Stomach smooth muscle (tissue), 2 donors: ENCODE data around the gene ANKRD9.

Experiments
- H3K27ac ChIP-seq: one replicate; pipeline ENCODE4 v1.7.0; 2013; ENCODE audit warnings: mild to moderate bottlenecking, low read length, inconsistent platforms
- H3K27me3 ChIP-seq, 2 donors: one replicate each; pipeline ENCODE4 v1.7.0; 2013; ENCODE audit warnings: low read length in 2 of 2; ENCODE audit not compliant: insufficient read depth in 2 of 2, control insufficient read depth in 1 of 2
- H3K36me3 ChIP-seq, 2 donors: one replicate each; pipeline ENCODE4 v1.7.0; 2013; ENCODE audit warnings: low read length in 2 of 2; ENCODE audit not compliant: control insufficient read depth in 2 of 2, insufficient read depth in 2 of 2
- H3K4me1 ChIP-seq: one replicate; pipeline ENCODE4 v1.7.0; 2013; ENCODE audit warnings: low read length; ENCODE audit not compliant: control insufficient read depth, insufficient read depth
- H3K4me3 ChIP-seq, 2 donors: one replicate each; pipeline ENCODE4 v1.7.0; 2013; ENCODE audit warnings: low read length in 2 of 2
- H3K9ac ChIP-seq, 2 donors: one replicate each; pipeline ENCODE4 v1.7.0; 2013; ENCODE audit warnings: low read length in 2 of 2, mild to moderate bottlenecking in 1 of 2
- H3K9me3 ChIP-seq, 2 donors: one replicate each; pipeline ENCODE4 v1.7.0; 2013; ENCODE audit warnings: low read length in 2 of 2; ENCODE audit not compliant: control insufficient read depth in 2 of 2
- donor health status: healthy.
- donor health status: Pancreatic carcinoma.

ANKRD9 gene

DNA sequence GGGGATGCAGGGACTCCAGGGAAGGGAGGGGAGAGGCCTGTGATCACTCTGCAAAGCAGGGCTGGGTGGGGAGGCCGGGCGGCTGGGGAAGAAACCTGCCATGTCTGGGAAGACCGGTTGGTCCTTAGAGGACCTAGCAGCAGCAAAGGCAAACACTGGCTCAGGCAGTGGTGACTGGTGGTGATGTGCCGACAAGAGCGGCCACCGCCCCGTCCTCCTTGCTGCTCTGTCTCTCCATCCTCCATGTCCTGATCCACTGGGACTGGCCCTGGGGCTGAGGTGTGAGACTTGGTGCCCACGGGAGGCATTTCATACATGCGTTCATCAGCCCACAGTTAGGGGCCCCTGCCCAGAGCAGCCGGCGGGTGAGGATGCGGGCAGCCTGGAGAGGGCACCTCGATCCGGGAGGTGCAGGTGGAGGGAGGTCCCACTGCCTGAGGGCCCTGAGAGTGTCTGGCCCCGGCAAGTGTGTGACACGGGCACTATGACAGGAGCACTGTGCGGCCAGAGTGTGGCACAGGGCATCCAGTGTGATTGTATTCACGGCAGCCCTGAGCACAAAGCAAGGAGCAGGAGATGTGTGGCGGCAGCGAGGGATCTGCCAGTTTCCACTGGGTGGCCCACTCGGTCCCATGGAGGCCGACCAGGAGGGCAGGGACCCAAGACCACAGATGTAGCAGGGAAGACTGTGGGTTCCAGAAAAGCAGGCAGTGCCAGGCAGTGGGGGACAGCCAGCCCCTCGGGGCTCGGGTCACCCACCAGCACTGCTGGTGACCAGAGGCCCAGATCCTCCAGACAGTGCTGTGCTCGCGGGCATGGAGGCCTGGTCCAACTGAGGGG lies 13.9 kb downstream of the ANKRD9 start:
- Histone ChIP-seq H3K27me3 (no peaks in the 10 kb centered on the region), H3K4me3 (no peak overlapping the region), H3K9me3 (no peaks in the 10 kb centered on the region), H3K27ac (no peak overlapping the region), H3K36me3 (peaks cover 14 to 19% of the 10 kb centered on the region in 2 donors), H3K4me1 (peaks cover 6% of the 10 kb centered on the region), H3K9ac (no peak overlapping the region)

DNA sequence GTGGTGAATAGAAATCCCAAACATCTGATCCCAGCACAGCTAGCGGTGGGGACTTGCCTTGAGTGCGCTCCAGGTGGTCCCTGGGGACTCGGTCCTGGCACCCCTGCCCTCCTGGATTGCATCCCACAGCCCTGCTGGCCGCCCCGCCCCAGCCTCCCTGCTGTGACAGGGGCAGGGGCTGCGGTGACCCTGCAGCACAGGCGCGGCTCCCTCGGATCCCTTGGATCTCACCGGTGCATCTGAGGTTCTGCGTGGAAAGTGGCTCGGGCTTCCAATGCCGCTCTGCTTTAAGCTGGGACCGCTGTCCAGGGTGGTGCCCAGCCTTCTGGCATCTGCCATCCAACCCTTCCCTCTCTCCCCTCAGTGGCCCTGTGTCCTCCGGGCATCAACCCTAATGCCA lies 16.0 kb downstream of the ANKRD9 start:
- peaks cover 9 to 14% of the 10 kb centered on the region in 2 donors for H3K36me3 ChIP-seq
- H3K9me3 ChIP-seq = no peaks in the 10 kb centered on the region
- H3K27me3 ChIP-seq = no peaks in the 10 kb centered on the region
- H3K4me3 ChIP-seq = no peak overlapping the region
- no peaks in the 10 kb centered on the region for H3K4me1 ChIP-seq
- H3K27ac ChIP-seq = no peak overlapping the region
- H3K9ac ChIP-seq = no peak overlapping the region

GRCh38 chr14:102493096-102493495 lies 16.5 kb downstream of the ANKRD9 start:
- no peak overlapping the region for H3K27ac ChIP-seq
- H3K36me3 ChIP-seq = peaks cover 4 to 9% of the 10 kb centered on the region in 2 donors
- no peaks in the 10 kb centered on the region for H3K27me3 ChIP-seq
- H3K9me3 ChIP-seq = no peaks in the 10 kb centered on the region
- H3K4me3 ChIP-seq = no peak overlapping the region
- H3K4me1 ChIP-seq = no peaks in the 10 kb centered on the region
- no peak overlapping the region for H3K9ac ChIP-seq

DNA sequence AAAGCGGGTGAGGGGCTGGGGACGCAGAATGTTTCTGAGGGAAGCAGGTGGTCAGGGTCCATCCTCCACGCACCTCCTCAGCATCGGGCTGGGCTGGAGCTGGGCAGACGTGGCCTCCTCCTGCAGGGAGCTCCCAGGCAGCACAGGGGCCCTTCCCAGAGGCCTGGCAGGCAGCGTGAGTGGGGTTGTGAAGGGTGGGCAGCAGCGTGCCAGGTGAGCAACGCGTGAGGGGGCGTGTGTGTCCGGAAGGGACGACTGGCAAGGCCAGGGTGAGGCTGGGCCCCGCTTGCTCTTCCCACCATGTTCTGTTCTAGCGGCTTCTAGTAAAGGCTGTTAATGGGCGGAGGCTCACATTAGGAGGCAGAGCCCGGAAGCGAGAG lies 17.1 kb downstream of the ANKRD9 start:
- Histone ChIP-seq H3K36me3 (peaks cover 0 to 6% of the 10 kb centered on the region in 2 donors), H3K27ac (no peak overlapping the region), H3K9me3 (no peaks in the 10 kb centered on the region), H3K9ac (no peak overlapping the region), H3K4me3 (no peak overlapping the region), H3K4me1 (no peaks in the 10 kb centered on the region), H3K27me3 (no peaks in the 10 kb centered on the region)

- Histone ChIP-seq H3K36me3 (peaks cover 0 to 5% of the 10 kb centered on the region in 2 donors), H3K9me3 (no peaks in the 10 kb centered on the region), H3K27ac (no peak overlapping the region), H3K4me1 (no peaks in the 10 kb centered on the region), H3K9ac (no peak overlapping the region), H3K27me3 (no peaks in the 10 kb centered on the region), H3K4me3 (no peak overlapping the region)
Observed at GRCh38 chr14:102491786-102492530, 17.6 kb downstream of the ANKRD9 start.

DNA sequence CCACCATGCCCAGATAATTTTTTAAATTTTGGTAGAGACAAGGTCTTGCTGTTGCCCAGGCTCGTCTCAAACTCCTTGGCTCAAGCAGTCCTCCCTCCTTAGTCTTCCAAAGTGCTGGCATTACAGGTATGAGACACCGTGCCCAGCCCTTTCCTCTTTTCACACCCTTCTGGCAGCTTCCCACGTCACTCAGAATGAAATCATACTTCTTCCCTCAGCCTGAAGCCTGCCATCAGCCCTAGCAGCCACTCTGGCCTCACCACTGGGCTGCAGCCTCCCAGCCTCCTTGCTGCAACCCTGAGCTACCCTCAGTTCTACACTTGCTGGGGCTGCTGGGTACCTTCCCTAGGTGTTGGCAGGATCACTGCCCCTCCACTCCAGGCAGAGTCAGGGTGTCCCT lies 18.2 kb downstream of the ANKRD9 start:
- H3K9ac ChIP-seq = no peak overlapping the region
- peaks cover 0 to 5% of the 10 kb centered on the region in 2 donors for H3K36me3 ChIP-seq
- H3K27me3 ChIP-seq = no peaks in the 10 kb centered on the region
- H3K27ac ChIP-seq = no peak overlapping the region
- H3K4me1 ChIP-seq = no peaks in the 10 kb centered on the region
- H3K9me3 ChIP-seq = no peaks in the 10 kb centered on the region
- H3K4me3 ChIP-seq = no peak overlapping the region

GRCh38 chr14:102490456-102490855 lies 19.1 kb downstream of the ANKRD9 start:
- Histone ChIP-seq H3K4me3 (no peak overlapping the region), H3K9me3 (no peaks in the 10 kb centered on the region), H3K4me1 (no peaks in the 10 kb centered on the region), H3K27me3 (no peaks in the 10 kb centered on the region), H3K36me3 (peaks cover 0 to 3% of the 10 kb centered on the region in 2 donors), H3K9ac (no peak overlapping the region), H3K27ac (no peak overlapping the region)

- no peaks in the 10 kb centered on the region for H3K9me3 ChIP-seq
- no peak overlapping the region for H3K4me3 ChIP-seq
- H3K36me3 ChIP-seq = peaks cover 0 to 6% of the 10 kb centered on the region in 2 donors
- no peaks in the 10 kb centered on the region for H3K4me1 ChIP-seq
- no peak overlapping the region for H3K9ac ChIP-seq
- H3K27ac ChIP-seq = no peak overlapping the region
- no peaks in the 10 kb centered on the region for H3K27me3 ChIP-seq
Observed at GRCh38 chr14:102487204-102487577, 22.4 kb downstream of the ANKRD9 start.

DNA sequence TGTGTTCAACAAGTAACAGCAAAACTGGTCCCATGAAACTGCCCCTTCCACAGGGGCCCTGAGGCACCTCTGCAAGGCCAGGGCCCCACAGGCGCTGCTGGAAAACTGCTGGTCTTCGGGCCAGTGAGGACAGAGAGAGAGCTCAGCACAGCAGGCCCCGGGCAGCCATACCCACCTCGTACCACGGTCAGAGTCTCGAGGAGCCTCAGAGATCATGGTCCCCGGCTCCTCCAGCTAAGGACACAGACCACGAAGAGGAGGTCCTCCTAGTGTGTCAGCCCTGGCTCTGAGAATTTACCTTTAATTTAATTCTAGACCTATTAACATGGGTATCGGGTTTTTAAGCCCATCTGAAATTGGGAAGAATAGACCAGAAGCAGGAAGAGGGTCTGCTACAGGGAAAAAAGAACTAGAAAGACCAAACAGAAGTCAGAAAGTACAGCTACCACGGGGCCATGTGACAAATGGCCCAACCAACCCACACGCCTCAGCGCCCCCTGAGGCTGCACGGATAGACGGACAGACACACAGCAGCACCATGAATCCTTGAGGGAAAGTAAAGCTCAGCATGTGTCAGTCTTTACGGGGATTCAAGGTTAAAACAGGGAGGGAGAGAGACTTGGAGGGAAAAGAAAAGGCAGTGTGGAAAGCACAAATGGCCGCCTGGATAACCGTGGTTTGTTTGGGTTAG lies 22.9 kb downstream of the ANKRD9 start:
- Histone ChIP-seq H3K4me3 (no peak overlapping the region), H3K27me3 (no peaks in the 10 kb centered on the region), H3K36me3 (peaks cover 0 to 6% of the 10 kb centered on the region in 2 donors), H3K27ac (no peak overlapping the region), H3K4me1 (no peaks in the 10 kb centered on the region), H3K9ac (no peak overlapping the region), H3K9me3 (no peaks in the 10 kb centered on the region)

GRCh38 chr14:102485693-102486512 lies 23.7 kb downstream of the ANKRD9 start:
- Histone ChIP-seq H3K9ac (no peak overlapping the region), H3K27me3 (no peaks in the 10 kb centered on the region), H3K27ac (no peak overlapping the region), H3K4me3 (no peak overlapping the region), H3K36me3 (peaks cover 0 to 6% of the 10 kb centered on the region in 2 donors), H3K9me3 (no peaks in the 10 kb centered on the region), H3K4me1 (no peaks in the 10 kb centered on the region)
